GM08714 (cell line): Measurements from ENCODE around the gene PEX6.

Experiments
- H3K4me3 ChIP-seq: fragments of 200-500 bp; sonication (Bioruptor generic); 2 replicates; pipeline ENCODE4 v1.5.1; 2014; ENCODE audit warnings: mild to moderate bottlenecking, low read length, inconsistent platforms
- ZNF274 ChIP-seq: IDR thresholded peaks from 2 replicates; pipeline ENCODE4 v1.6.1; 2012; ENCODE audit warnings: mild to moderate bottlenecking, low read depth, low read length

PEX6 gene

GRCh38 chr6:42984001-42984923, 5.3 kb upstream of the PEX6 start, which contains the start of gene PPP2R5D:
Gene PPP2R5D (plus strand): TSS chr6:42984570. CDS start chr6:42984678, 108 bp downstream.
- peak within 1 kb of the TSS; percentile 81 for H3K4me3 ChIP-seq
- TF ChIP-seq ZNF274, result no peak

GRCh38 chr6:42981836-42982235, 2.9 kb upstream of the PEX6 start:
- H3K4me3 ChIP-seq, result no peak overlapping the region
- no peak for TF ChIP-seq ZNF274

GRCh38 chr6:42979523-42980177, 669 bp upstream of the PEX6 start:
- peak overlapping the region; percentile 93 for H3K4me3 ChIP-seq
- no peak for TF ChIP-seq ZNF274

GRCh38 chr6:42978487-42978838, 518 bp downstream of the PEX6 start:
- H3K4me3 ChIP-seq, result peak overlapping the region; percentile 93
- no peak for TF ChIP-seq ZNF274

GRCh38 chr6:42974919-42975505, 4.0 kb downstream of the PEX6 start:
- no peak for TF ChIP-seq ZNF274
- H3K4me3 ChIP-seq, result no peak overlapping the region

GRCh38 chr6:42973926-42974325, 5.1 kb downstream of the PEX6 start:
- no peak overlapping the region for H3K4me3 ChIP-seq
- TF ChIP-seq ZNF274, result no peak

GRCh38 chr6:42971746-42972327, 7.1 kb downstream of the PEX6 start:
- H3K4me3 ChIP-seq, result no peak overlapping the region
- no peak for TF ChIP-seq ZNF274

- TF ChIP-seq ZNF274, result no peak
- no peak overlapping the region for H3K4me3 ChIP-seq
Observed at GRCh38 chr6:42970871-42971612, 7.9 kb downstream of the PEX6 start.

- no peak for TF ChIP-seq ZNF274
- H3K4me3 ChIP-seq, result no peak overlapping the region
Observed at GRCh38 chr6:42969934-42970333, 9.0 kb downstream of the PEX6 start.

- TF ChIP-seq ZNF274, result no peak
- no peak overlapping the region for H3K4me3 ChIP-seq
Observed at GRCh38 chr6:42969431-42969830, 9.6 kb downstream of the PEX6 start.

GRCh38 chr6:42968783-42969182, 10.2 kb downstream of the PEX6 start:
- no peak for TF ChIP-seq ZNF274

GRCh38 chr6:42968126-42968701, 10.8 kb downstream of the PEX6 start:
- TF ChIP-seq ZNF274, result no peak

More at GRCh38 chr6:42968783-42969182, 10.2 kb downstream of the PEX6 start:
- H3K4me3 ChIP-seq, result no peak overlapping the region

GRCh38 chr6:42967228-42967627, 11.8 kb downstream of the PEX6 start:
- no peak for TF ChIP-seq ZNF274
- no peak overlapping the region for H3K4me3 ChIP-seq

More at GRCh38 chr6:42968126-42968701, 10.8 kb downstream of the PEX6 start:
- no peak overlapping the region for H3K4me3 ChIP-seq
